IMR-90 (cell line): Measurements from ENCODE around the gene CDKAL1. TPM values are rescaled to one million over a fixed set of nuclear protein-coding genes. Genes with fewer than 3 reads are reported as not detected.

Source experiments
- ATAC-seq: fragments of 200-7000 bp; cut with Tn5 transposase; 2 replicates; pipeline ENCODE4 v1.9.1; 2020; ENCODE audit warnings: low read depth, mild to moderate bottlenecking, moderate library complexity
- BruUV-seq: library from RNA; stranded (reverse); fragments of 400-500 nt; replicated peaks from 2 replicates; lab custom pipeline; 2021; lab: Mats Ljungman, UMichigan
- CTCF ChIA-PET: fragments of 300-600 bp; formaldehyde crosslinking; extraction: SDS; loops from one replicate; lab custom pipeline; 2021; ENCODE audit warnings: antibody characterized with exemption; lab: Yijun Ruan, JAX
- POLR2A ChIA-PET: fragments of 300-600 bp; sonication (Branson Sonifier 250); formaldehyde crosslinking; loops from one replicate; lab custom pipeline; 2022; ENCODE audit warnings: antibody characterized with exemption; ENCODE audit not compliant: unreplicated experiment; lab: Charles Lee
- DNase-seq: peaks from one replicate; pipeline ENCODE4 v3.0.0; 2013
- H2AFZ ChIP-seq: replicated peaks from 2 replicates; pipeline ENCODE3; 2013; ENCODE audit warnings: low read length, mild to moderate bottlenecking; ENCODE audit not compliant: poor library complexity
- H2AK5ac ChIP-seq: 2 replicates; pipeline ENCODE4 v1.6.1; 2013; ENCODE audit warnings: low read depth, low read length, inconsistent platforms
- H2AK9ac ChIP-seq: replicated peaks from 2 replicates; pipeline ENCODE3; 2013; ENCODE audit warnings: mild to moderate bottlenecking, low read depth, low read length, moderate library complexity; ENCODE audit not compliant: poor library complexity
- H2BK120ac ChIP-seq: 2 replicates; pipeline ENCODE4 v1.6.1; 2013; ENCODE audit warnings: low read depth, low read length, inconsistent platforms
- H2BK15ac ChIP-seq: 3 replicates; pipeline ENCODE4 v1.6.1; 2013; ENCODE audit warnings: low read depth, low read length, inconsistent platforms
- H2BK20ac ChIP-seq: 2 replicates; pipeline ENCODE4 v1.6.1; 2013; ENCODE audit warnings: low read depth, mild to moderate bottlenecking, inconsistent platforms, low read length, moderate library complexity
- H2BK5ac ChIP-seq: 2 replicates; pipeline ENCODE4 v1.6.1; 2013; ENCODE audit warnings: mild to moderate bottlenecking, low read depth, low read length, inconsistent platforms; ENCODE audit not compliant: poor library complexity, severe bottlenecking
- H3K14ac ChIP-seq: replicated peaks from 2 replicates; pipeline ENCODE4 v1.6.1; 2013; ENCODE audit warnings: low read depth, low read length, inconsistent platforms
- H3K18ac ChIP-seq: 2 replicates; pipeline ENCODE4 v1.6.1; 2013; ENCODE audit warnings: low read depth, low read length, control low read depth
- H3K23ac ChIP-seq: 2 replicates; pipeline ENCODE4 v1.6.1; 2013; ENCODE audit warnings: low read depth, low read length, inconsistent platforms
- H3K27ac ChIP-seq: 2 replicates; pipeline ENCODE4 v1.5.1; 2013; ENCODE audit warnings: mild to moderate bottlenecking, control low read depth, low read length; ENCODE audit not compliant: insufficient read depth
- H3K27me3 ChIP-seq: 2 replicates; pipeline ENCODE4 v1.6.1; 2013; ENCODE audit warnings: low read length; ENCODE audit not compliant: control insufficient read depth, insufficient read depth
- H3K36me3 ChIP-seq: 2 replicates; pipeline ENCODE4 v1.6.1; 2013; ENCODE audit warnings: low read length, mixed read lengths; ENCODE audit not compliant: control insufficient read depth, insufficient read depth
- H3K4ac ChIP-seq: 2 replicates; pipeline ENCODE4 v1.6.1; 2013; ENCODE audit warnings: low read depth, low read length, inconsistent platforms
- H3K4me1 ChIP-seq: 2 replicates; pipeline ENCODE4 v1.6.1; 2013; ENCODE audit warnings: low read length, mixed read lengths; ENCODE audit not compliant: control insufficient read depth, insufficient read depth
- H3K4me2 ChIP-seq: 2 replicates; pipeline ENCODE4 v1.6.1; 2013; ENCODE audit warnings: low read depth, mild to moderate bottlenecking, control low read depth, low read length, moderate library complexity
- H3K4me3 ChIP-seq: 2 replicates; pipeline ENCODE4 v1.5.1; 2013; ENCODE audit warnings: low read depth, mild to moderate bottlenecking, control low read depth, low read length, moderate library complexity; ENCODE audit not compliant: insufficient read depth
- H3K56ac ChIP-seq: 2 replicates; pipeline ENCODE4 v1.6.1; 2013; ENCODE audit warnings: low read length, inconsistent platforms; ENCODE audit not compliant: insufficient read depth; ENCODE audit errors: extremely low read depth
- H3K79me1 ChIP-seq, 2 experiments: 2 replicates each; pipeline ENCODE4 v1.6.1; 2013; ENCODE audit warnings: low read length in 2 of 2, inconsistent platforms in 1 of 2, low read depth in 1 of 2
- H3K9ac ChIP-seq: 2 replicates; pipeline ENCODE4 v1.6.1; 2013; ENCODE audit warnings: low read depth, low read length, control low read depth
- H3K9me1 ChIP-seq: 2 replicates; pipeline ENCODE4 v1.6.1; 2013; ENCODE audit warnings: low read length, inconsistent platforms; ENCODE audit not compliant: insufficient read depth
- H3K9me3 ChIP-seq: 2 replicates; pipeline ENCODE4 v1.6.1; 2013; ENCODE audit warnings: low read length; ENCODE audit not compliant: control insufficient read depth, insufficient read depth
- H4K20me1 ChIP-seq: 2 replicates; pipeline ENCODE4 v1.6.1; 2013; ENCODE audit warnings: low read length, inconsistent platforms; ENCODE audit not compliant: insufficient read depth
- H4K5ac ChIP-seq: 2 replicates; pipeline ENCODE4 v1.6.1; 2013; ENCODE audit warnings: mild to moderate bottlenecking, low read depth, low read length, control low read depth
- H4K8ac ChIP-seq, 2 experiments: 2 replicates each; pipeline ENCODE4 v1.6.1; 2013; ENCODE audit warnings: low read depth in 2 of 2, low read length in 2 of 2, control low read depth in 1 of 2, inconsistent platforms in 1 of 2
- H4K91ac ChIP-seq: 2 replicates; pipeline ENCODE4 v1.6.1; 2013; ENCODE audit warnings: low read depth, low read length, inconsistent platforms; ENCODE audit not compliant: insufficient read depth
- BHLHE40 ChIP-seq: fragments of 150-350 bp; IDR thresholded peaks from 2 replicates; pipeline ENCODE4 v1.6.1; 2016; ENCODE audit warnings: mild to moderate bottlenecking, low read depth, low read length
- CEBPB ChIP-seq: IDR thresholded peaks from 2 replicates; pipeline ENCODE4 v1.6.1; 2012; ENCODE audit warnings: low read depth, low read length, improper control_type of control experiment
- CHD1 ChIP-seq: IDR thresholded peaks from 2 replicates; pipeline ENCODE4 v1.6.1; 2012; ENCODE audit warnings: low read depth, low read length, improper control_type of control experiment
- CTCF ChIP-seq: conservative IDR thresholded peaks from 2 replicates; pipeline ENCODE4 v1.5.1; 2012; ENCODE audit warnings: mild to moderate bottlenecking, low read depth, low read length, improper control_type of control experiment
- ELK1 ChIP-seq: fragments of 150-350 bp; IDR thresholded peaks from 2 replicates; pipeline ENCODE4 v1.6.1; 2016; ENCODE audit warnings: low read depth, mild to moderate bottlenecking, low read length, moderate library complexity, borderline replicate concordance
- FOS ChIP-seq: fragments of 150-350 bp; IDR thresholded peaks from 2 replicates; pipeline ENCODE4 v1.6.1; 2016; ENCODE audit warnings: low read depth, low read length
- MAFK ChIP-seq: IDR thresholded peaks from 2 replicates; pipeline ENCODE4 v1.6.1; 2012; ENCODE audit warnings: low read depth, low read length, improper control_type of control experiment
- MAZ ChIP-seq: IDR thresholded peaks from 2 replicates; pipeline ENCODE4 v1.6.1; 2012; ENCODE audit warnings: low read depth, mild to moderate bottlenecking, low read length, improper control_type of control experiment, moderate library complexity, borderline replicate concordance
- MXI1 ChIP-seq: IDR thresholded peaks from 2 replicates; pipeline ENCODE4 v1.6.1; 2012; ENCODE audit warnings: low read depth, mild to moderate bottlenecking, low read length, moderate library complexity, borderline replicate concordance
- NFE2L2 ChIP-seq: fragments of 150-350 bp; IDR thresholded peaks from 2 replicates; pipeline ENCODE4 v1.6.1; 2016; ENCODE audit warnings: low read depth, mild to moderate bottlenecking, low read length
- POLR2A ChIP-seq: IDR thresholded peaks from 2 replicates; pipeline ENCODE4 v1.6.1; 2012; ENCODE audit warnings: mild to moderate bottlenecking, low read depth, low read length
- RAD21 ChIP-seq: IDR thresholded peaks from 2 replicates; pipeline ENCODE4 v1.6.1; 2012; ENCODE audit warnings: low read length, improper control_type of control experiment
- RCOR1 ChIP-seq: IDR thresholded peaks from 2 replicates; pipeline ENCODE4 v1.6.1; 2012; ENCODE audit warnings: mild to moderate bottlenecking, low read length, improper control_type of control experiment; ENCODE audit not compliant: insufficient replicate concordance
- RFX5 ChIP-seq: IDR thresholded peaks from 2 replicates; pipeline ENCODE4 v1.8.0; 2012; ENCODE audit warnings: low read depth, mild to moderate bottlenecking, low read length, moderate library complexity
- SMC3 ChIP-seq: fragments of 150-350 bp; IDR thresholded peaks from 2 replicates; pipeline ENCODE4 v1.6.1; 2016; ENCODE audit warnings: low read depth, mild to moderate bottlenecking, antibody characterized with exemption, low read length, moderate library complexity
- USF2 ChIP-seq: fragments of 150-350 bp; IDR thresholded peaks from 2 replicates; pipeline ENCODE4 v1.6.1; 2017; ENCODE audit warnings: mild to moderate bottlenecking, antibody characterized with exemption, low read length, low read depth
- WGBS, 2 experiments: methylation state at CpG; one replicate each; pipeline versions ENCODE4 v1.1.5 to v1.1.7; 2013; ENCODE audit warnings: missing lambda C conversion rate in 2 of 2; ENCODE audit not compliant: insufficient read length in 1 of 2; ENCODE audit errors: extremely low coverage in 2 of 2; 5-methylcytosine and 5-hydroxymethylcytosine counted together
- dilution Hi-C: fragments of 300-500 bp; cut with HindIII; formaldehyde crosslinking; loops from one replicate; pipeline ENCODE4 v1.14.3; 2018; ENCODE audit warnings: low sequenced_read_pairs; ENCODE audit not compliant: unreplicated experiment
- in situ Hi-C: fragments of 300-500 bp; cut with MboI; formaldehyde crosslinking; loops from 3 replicates; pipeline ENCODE4 v1.14.3; 2019; ENCODE audit warnings: low sequenced_read_pairs, inconsistent platforms, mixed read lengths
- intact Hi-C: fragments of 100-400 bp; cut with micrococcal nuclease; formaldehyde crosslinking; loops from 2 replicates; pipeline ENCODE4 v1.10.0; 2022
- polyA plus RNA-seq, 3 experiments: library from polyadenylated mRNA; depleted of rRNA; stranded (reverse); fragments of >200 nt; gene quantifications; 2 replicates each; pipeline ENCODE4 v1.2.3, GENCODE V29; 2012; ENCODE audit warnings: low replicate concordance in 1 of 3
- total RNA-seq: library from RNA; depleted of rRNA; stranded (reverse); fragments of >200 nt; gene quantifications from 2 replicates; pipeline ENCODE4 v1.2.3, GENCODE V29; 2012

Gene CDKAL1
- total and polyA plus RNA-seq, 2 of the 4 experiments (the other 2 are of a cell fraction) = 3.7 to 13.1 TPM

GRCh38 chr6:21161707-21162106, 627.5 kb downstream of the CDKAL1 start:
- no peak overlapping the region for H4K91ac ChIP-seq
- H2BK5ac ChIP-seq = no peak overlapping the region
- ATAC-seq = no peak
- H3K27me3 ChIP-seq = no peaks in the 10 kb centered on the region
- no peak overlapping the region for H3K23ac ChIP-seq
- H3K14ac ChIP-seq = no peak overlapping the region
- no peak overlapping the region for H2BK15ac ChIP-seq
- DNase-seq = no peak
- H2BK20ac ChIP-seq = no peak overlapping the region
- no peak overlapping the region for H3K4me2 ChIP-seq
- H3K27ac ChIP-seq = no peak overlapping the region
- no peak overlapping the region for H3K18ac ChIP-seq
- no peak overlapping the region for H2AK5ac ChIP-seq
- no peak overlapping the region for H2BK120ac ChIP-seq
- POLR2A ChIA-PET = no interaction called here
- intact Hi-C loops (no loop called here), in situ Hi-C loops (no loop called here), dilution Hi-C loops (no loop called here)
- H4K5ac ChIP-seq = no peak overlapping the region
- no peak overlapping the region for H4K8ac ChIP-seq
- no peak overlapping the region for H3K4ac ChIP-seq
- no peaks in the 10 kb centered on the region for H3K79me1 ChIP-seq
- H3K4me1 ChIP-seq = peaks cover 6% of the 10 kb centered on the region
- TF ChIP-seq MAFK (no peak), NFE2L2 (no peak), CHD1 (no peak), CTCF (no peak), SMC3 (no peak), BHLHE40 (no peak), RCOR1 (no peak), CEBPB (no peak), RAD21 (no peak), MXI1 (no peak), POLR2A (no peak), ELK1 (no peak), MAZ (no peak), USF2 (no peak), RFX5 (no peak), FOS (no peak)
- BruUV-seq = no TSS peak
- no peak overlapping the region for H2AK9ac ChIP-seq
- no peak overlapping the region for H3K4me3 ChIP-seq
- no peaks in the 10 kb centered on the region for H3K36me3 ChIP-seq
- H2AFZ ChIP-seq = no peak overlapping the region
- no peaks in the 10 kb centered on the region; the same call in 1 of the 2 replicates for H3K9me1 ChIP-seq
- H4K20me1 ChIP-seq = no peaks in the 10 kb centered on the region
- no peak overlapping the region for H3K56ac ChIP-seq
- no peak overlapping the region for H3K9ac ChIP-seq
- 83% methylated on average over 1 of the region's 4 CpGs; no CpG with 5 or more reads in 1 of the 2 experiments for WGBS, 2 experiments
- no peaks in the 10 kb centered on the region for H3K9me3 ChIP-seq
- CTCF ChIA-PET = no interaction called here
